ENCODE results near the gene ARRDC4. TPM values are rescaled to one million over a fixed set of nuclear protein-coding genes. Genes with fewer than 3 reads are reported as not detected.

ARRDC4 gene
- total and polyA plus RNA-seq, 2 donors (not counting 3 experiments of a cell fraction or from before 2014, with no cell fraction given), result 0.97 to 1.2 TPM

DNA sequence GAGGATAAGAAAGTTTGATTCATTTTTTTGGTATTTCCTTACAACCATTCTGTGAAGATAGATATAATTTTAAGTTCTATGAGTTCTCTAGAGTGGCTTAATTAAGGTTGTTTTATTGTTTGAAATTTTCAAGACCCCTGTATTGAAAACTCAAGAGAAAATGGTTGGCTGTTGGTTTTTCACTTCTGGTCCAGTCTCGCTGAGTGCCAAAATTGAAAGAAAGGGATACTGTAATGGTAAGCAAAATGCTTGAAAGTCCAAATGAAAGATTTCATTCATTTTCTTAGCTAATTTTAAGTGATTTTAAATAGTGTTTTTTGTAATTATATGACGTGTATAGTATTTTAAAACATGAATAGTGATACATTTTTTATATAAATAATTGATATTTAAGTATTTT, 7.4 kb downstream of the ARRDC4 start:
- intact Hi-C loops (cut with micrococcal nuclease) (loop anchor here (1.0 to 10.0 kb wide), 3 partner anchors 25 to 1047 kb away; no protein-coding TSS in a partner anchor), dilution Hi-C loops (cut with MboI; ENCODE audit: extremely low pct_ligation_motif_present, low sequenced_read_pairs) (no loop called here)
- no peaks in the 10 kb centered on the region for H3K9me1 ChIP-seq (replicated peaks; ENCODE audit: control insufficient read depth, extremely low read depth, insufficient read depth, low read length)
- no peaks in the 10 kb centered on the region for H3K9me3 ChIP-seq (replicated peaks; ENCODE audit: control insufficient read depth, insufficient read depth, low read length)
- no peak overlapping the region for H3K4me2 ChIP-seq (ENCODE audit: insufficient read depth, low read length)
- DNase-seq (ENCODE audit: low read depth, low spot score), result no peak
- BruUV-seq (replicated peaks), result no TSS peak
- H3K79me2 ChIP-seq (ENCODE audit: control insufficient read depth, insufficient read depth, low read length), result no peaks in the 10 kb centered on the region
- peaks cover 10% of the 10 kb centered on the region for H3K4me1 ChIP-seq (ENCODE audit: control insufficient read depth, extremely low read depth, insufficient read depth, low read length)
- no peak overlapping the region for H2AFZ ChIP-seq (ENCODE audit: low read depth, low read length)
- POLR2A ChIA-PET, result no interaction called here
- TF ChIP-seq POLR2AphosphoS5 (IDR thresholded peaks at IDR 0.05; ENCODE audit: insufficient read depth, low read depth, low read length) (no peak), POLR2A (IDR thresholded peaks at IDR 0.05; ENCODE audit: low read depth, low read length) (no peak), MYC (IDR thresholded peaks at IDR 0.05; ENCODE audit: low read depth, low read length) (no peak), GATA2 (IDR thresholded peaks at IDR 0.05; ENCODE audit: insufficient read depth, insufficient read length, low read depth, low read length) (no peak), FOS (IDR thresholded peaks at IDR 0.05; ENCODE audit: borderline replicate concordance, insufficient read depth, low read length) (no peak), EZH2 (IDR thresholded peaks at IDR 0.05; ENCODE audit: borderline replicate concordance, low read depth, low read length, severe bottlenecking) (no peak), JUN (IDR thresholded peaks at IDR 0.05; ENCODE audit: borderline replicate concordance, insufficient read depth, insufficient read length, low read depth) (no peak)
- TF ChIP-seq, protein P1, sequence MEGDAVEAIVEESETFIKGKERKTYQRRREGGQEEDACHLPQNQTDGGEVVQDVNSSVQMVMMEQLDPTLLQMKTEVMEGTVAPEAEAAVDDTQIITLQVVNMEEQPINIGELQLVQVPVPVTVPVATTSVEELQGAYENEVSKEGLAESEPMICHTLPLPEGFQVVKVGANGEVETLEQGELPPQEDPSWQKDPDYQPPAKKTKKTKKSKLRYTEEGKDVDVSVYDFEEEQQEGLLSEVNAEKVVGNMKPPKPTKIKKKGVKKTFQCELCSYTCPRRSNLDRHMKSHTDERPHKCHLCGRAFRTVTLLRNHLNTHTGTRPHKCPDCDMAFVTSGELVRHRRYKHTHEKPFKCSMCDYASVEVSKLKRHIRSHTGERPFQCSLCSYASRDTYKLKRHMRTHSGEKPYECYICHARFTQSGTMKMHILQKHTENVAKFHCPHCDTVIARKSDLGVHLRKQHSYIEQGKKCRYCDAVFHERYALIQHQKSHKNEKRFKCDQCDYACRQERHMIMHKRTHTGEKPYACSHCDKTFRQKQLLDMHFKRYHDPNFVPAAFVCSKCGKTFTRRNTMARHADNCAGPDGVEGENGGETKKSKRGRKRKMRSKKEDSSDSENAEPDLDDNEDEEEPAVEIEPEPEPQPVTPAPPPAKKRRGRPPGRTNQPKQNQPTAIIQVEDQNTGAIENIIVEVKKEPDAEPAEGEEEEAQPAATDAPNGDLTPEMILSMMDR (IDR thresholded peaks at IDR 0.05; ENCODE audit: extremely low read depth in 1 of 2, insufficient read depth in 1 of 2, low read depth in 1 of 2, low read length in 2 of 2), result no peak
- TF ChIP-seq, protein P2, sequence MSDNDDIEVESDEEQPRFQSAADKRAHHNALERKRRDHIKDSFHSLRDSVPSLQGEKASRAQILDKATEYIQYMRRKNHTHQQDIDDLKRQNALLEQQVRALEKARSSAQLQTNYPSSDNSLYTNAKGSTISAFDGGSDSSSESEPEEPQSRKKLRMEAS (IDR thresholded peaks at IDR 0.05; ENCODE audit: insufficient read depth, insufficient read length), result no peak
- FAIRE-seq, result no peak
- no peak overlapping the region for H3K27ac ChIP-seq (ENCODE audit: insufficient read depth, low read depth, low read length)
- no peak overlapping the region for H3K4me3 ChIP-seq (replicated peaks in 1 of 3; ENCODE audit: insufficient read depth in 1 of 3, low read depth in 1 of 3, low read length in 3 of 3)
- no peaks in the 10 kb centered on the region for H4K20me1 ChIP-seq (replicated peaks; ENCODE audit: control insufficient read depth, extremely low read depth, insufficient read depth, low read length)
- H3K36me3 ChIP-seq (ENCODE audit: control insufficient read depth in 2 of 2, extremely low read depth in 1 of 2, insufficient read depth in 2 of 2, low read length in 2 of 2), result peaks cover 2 to 4% of the 10 kb centered on the region in 2 experiments
- no peak overlapping the region for H3K9ac ChIP-seq (replicated peaks; ENCODE audit: extremely low read depth, insufficient read depth, low read length)
- H3K27me3 ChIP-seq (ENCODE audit: control insufficient read depth in 2 of 2, insufficient read depth in 2 of 2, low read length in 2 of 2), result no peaks in the 10 kb centered on the region
- CTCF ChIA-PET, result no interaction called here
